Measurements from ENCODE around the gene FGF19. TPM values are rescaled to one million over a fixed set of nuclear protein-coding genes. Genes with fewer than 3 reads are reported as not detected.
A peak's percentile ranks its signal among the peaks of the same experiment; 100 is the strongest.

The FGF19 gene
- total RNA-seq, 2 experiments from 2014 or later: not detected

- POLR2A ChIA-PET: no interaction called here
- BruUV-seq (replicated peaks): no TSS peak
- Histone ChIP-seq H3K9me2 (ENCODE audit: insufficient read depth, low read length) (no peaks in the 10 kb centered on the region), H3K9me3 (ENCODE audit: low read length) (no peaks in the 10 kb centered on the region), H3K36me3 (ENCODE audit: insufficient read depth, low read length) (peaks cover 52% of the 10 kb centered on the region), H4K20me1 (ENCODE audit: insufficient read depth, low read length) (peaks cover 4% of the 10 kb centered on the region; the same call in 1 of the 2 replicates), H3K4me2 (ENCODE audit: low read length) (no peak overlapping the region), H2AFZ (ENCODE audit: low read length) (no peak overlapping the region), H3K27ac (ENCODE audit: low read depth, low read length, poor library complexity, severe bottlenecking) (no peak overlapping the region), H3K4me3 (ENCODE audit: low read depth, low read length, poor library complexity, severe bottlenecking) (no peak overlapping the region), H3K4me1 (ENCODE audit: insufficient read depth, low read length, poor library complexity, severe bottlenecking) (peaks cover 14% of the 10 kb centered on the region), H3K79me2 (ENCODE audit: insufficient read depth, low read depth, low read length) (peaks cover 21% of the 10 kb centered on the region)
- intact Hi-C loops (cut with micrococcal nuclease; ENCODE audit: unreplicated experiment): loop anchor here (1.0 kb wide), 1 partner anchor 569 kb away; no protein-coding TSS in a partner anchor
- CTCF ChIA-PET (ENCODE audit: unreplicated experiment): interaction anchor here (0.6 kb wide), 1 partner anchor 1191 kb away, joined by 3 read pairs; no protein-coding TSS in a partner anchor
- peak; percentile 77 for DNase-seq (ENCODE audit: low spot score)
- TF ChIP-seq EZH2phosphoT487 (IDR thresholded peaks at IDR 0.05; ENCODE audit: borderline replicate concordance, low read depth, low read length): no peak
- TF ChIP-seq, protein P1, sequence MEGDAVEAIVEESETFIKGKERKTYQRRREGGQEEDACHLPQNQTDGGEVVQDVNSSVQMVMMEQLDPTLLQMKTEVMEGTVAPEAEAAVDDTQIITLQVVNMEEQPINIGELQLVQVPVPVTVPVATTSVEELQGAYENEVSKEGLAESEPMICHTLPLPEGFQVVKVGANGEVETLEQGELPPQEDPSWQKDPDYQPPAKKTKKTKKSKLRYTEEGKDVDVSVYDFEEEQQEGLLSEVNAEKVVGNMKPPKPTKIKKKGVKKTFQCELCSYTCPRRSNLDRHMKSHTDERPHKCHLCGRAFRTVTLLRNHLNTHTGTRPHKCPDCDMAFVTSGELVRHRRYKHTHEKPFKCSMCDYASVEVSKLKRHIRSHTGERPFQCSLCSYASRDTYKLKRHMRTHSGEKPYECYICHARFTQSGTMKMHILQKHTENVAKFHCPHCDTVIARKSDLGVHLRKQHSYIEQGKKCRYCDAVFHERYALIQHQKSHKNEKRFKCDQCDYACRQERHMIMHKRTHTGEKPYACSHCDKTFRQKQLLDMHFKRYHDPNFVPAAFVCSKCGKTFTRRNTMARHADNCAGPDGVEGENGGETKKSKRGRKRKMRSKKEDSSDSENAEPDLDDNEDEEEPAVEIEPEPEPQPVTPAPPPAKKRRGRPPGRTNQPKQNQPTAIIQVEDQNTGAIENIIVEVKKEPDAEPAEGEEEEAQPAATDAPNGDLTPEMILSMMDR (conservative IDR thresholded peaks at IDR 0.05; ENCODE audit: low read length): peak; percentile 96
Observed at GRCh38 chr11:69670158-69670845, 33.5 kb downstream of the FGF19 start.

- Histone ChIP-seq H3K9me2 (ENCODE audit: insufficient read depth, low read length) (no peaks in the 10 kb centered on the region), H2AFZ (ENCODE audit: low read length) (no peak overlapping the region), H4K20me1 (ENCODE audit: insufficient read depth, low read length) (peaks cover 4% of the 10 kb centered on the region; the same call in 1 of the 2 replicates), H3K4me3 (ENCODE audit: low read depth, low read length, poor library complexity, severe bottlenecking) (no peak overlapping the region), H3K4me2 (ENCODE audit: low read length) (no peak overlapping the region), H3K27ac (ENCODE audit: low read depth, low read length, poor library complexity, severe bottlenecking) (no peak overlapping the region), H3K9me3 (ENCODE audit: low read length) (no peaks in the 10 kb centered on the region), H3K36me3 (ENCODE audit: insufficient read depth, low read length) (peaks cover 52% of the 10 kb centered on the region), H3K4me1 (ENCODE audit: insufficient read depth, low read length, poor library complexity, severe bottlenecking) (peaks cover 14% of the 10 kb centered on the region), H3K79me2 (ENCODE audit: insufficient read depth, low read depth, low read length) (peaks cover 15% of the 10 kb centered on the region)
- TF ChIP-seq EZH2phosphoT487 (IDR thresholded peaks at IDR 0.05; ENCODE audit: borderline replicate concordance, low read depth, low read length): no peak
- TF ChIP-seq, protein P1 (conservative IDR thresholded peaks at IDR 0.05; ENCODE audit: low read length): no peak
- ChIA-PET POLR2A (no interaction called here), CTCF (ENCODE audit: unreplicated experiment) (interaction anchor here (0.6 kb wide), 1 partner anchor 11 kb away, joined by 3 read pairs; no protein-coding TSS in a partner anchor)
- DNase-seq (ENCODE audit: low spot score): no peak
- intact Hi-C loops (cut with micrococcal nuclease; ENCODE audit: unreplicated experiment): no loop called here
- BruUV-seq (replicated peaks): no TSS peak
Observed at GRCh38 chr11:69669486-69669885, 34.3 kb downstream of the FGF19 start.

Measured in OCI-LY7 (cell line).